A549 treated with AZD9567 at 1 μM for 4 hours (cell line): ENCODE data around the gene MAGI1. TPM values are rescaled to one million over a fixed set of nuclear protein-coding genes. Genes with fewer than 3 reads are reported as not detected.

ENCODE experiments used
- total RNA-seq: library from RNA; stranded (reverse); fragments of 200-300 nt; extraction: Qiagen RNA extraction; gene quantifications from 5 replicates; pipeline ENCODE4 v1.2.3, GENCODE V29; 2022; ENCODE audit not compliant: insufficient read depth

The MAGI1 gene
- 2.2 to 3.6 TPM (median 3.1 TPM) in 5 replicates for total RNA-seq

GRCh38 chr3:66038726-66039589, at the start of gene MAGI1:
MAGI1 (minus strand) TSS chr3:66038918; CDS start chr3:66038308, 610 bp downstream.

Other genes with a start within 250 kb of the MAGI1 start
- gene SLC25A26, start 182.1 kb upstream of the MAGI1 start, total RNA-seq = 11.2 to 21.6 TPM (median 20.2 TPM) in 5 replicates